Progenitor cell of endocrine pancreas (in vitro differentiated cells): ENCODE data around the gene RBM12. TPM values are rescaled to one million over a fixed set of nuclear protein-coding genes. Genes with fewer than 3 reads are reported as not detected.
A peak's percentile ranks its signal among the peaks of the same experiment; 100 is the strongest.

Experiments
- DNase-seq: peaks from one replicate; pipeline ENCODE4 v3.0.0; 2021; ENCODE audit warnings: low spot score; ENCODE audit not compliant: unreplicated experiment
- H3K27ac Mint-ChIP-seq: 2 replicates; pipeline ENCODE4 v1.8.0; 2021; ENCODE audit warnings: mild to moderate bottlenecking, moderate library complexity, mixed read lengths
- H3K27me3 Mint-ChIP-seq: 2 replicates; pipeline ENCODE4 v1.8.0; 2021; ENCODE audit warnings: mixed read lengths
- H3K36me3 Mint-ChIP-seq: 2 replicates; pipeline ENCODE4 v1.8.0; 2022; ENCODE audit warnings: mixed read lengths; ENCODE audit not compliant: insufficient read depth
- H3K4me1 Mint-ChIP-seq: 2 replicates; pipeline ENCODE4 v1.8.0; 2021; ENCODE audit warnings: low read depth, mixed read lengths
- H3K4me3 Mint-ChIP-seq: 2 replicates; pipeline ENCODE4 v1.8.0; 2021; ENCODE audit warnings: low read depth, mild to moderate bottlenecking, moderate library complexity, mixed read lengths
- H3K9me3 Mint-ChIP-seq: 2 replicates; pipeline ENCODE4 v1.8.0; 2021; ENCODE audit warnings: low read depth, mixed read lengths
- total RNA-seq: library from RNA; stranded (reverse); gene quantifications from 2 replicates; pipeline ENCODE4 v1.2.1, GENCODE V29; 2021
- TF ChIP-seq, protein P1 (sequence below): fragments of 200-600 bp; sonication (generic); IDR thresholded peaks from one replicate; pipeline ENCODE4 v1.5.0; 2021; ENCODE audit warnings: antibody characterized with exemption, mild to moderate bottlenecking; ENCODE audit not compliant: unreplicated experiment

Gene RBM12
- total RNA-seq, 1 donor from 2014 or later, result 157 TPM

DNA sequence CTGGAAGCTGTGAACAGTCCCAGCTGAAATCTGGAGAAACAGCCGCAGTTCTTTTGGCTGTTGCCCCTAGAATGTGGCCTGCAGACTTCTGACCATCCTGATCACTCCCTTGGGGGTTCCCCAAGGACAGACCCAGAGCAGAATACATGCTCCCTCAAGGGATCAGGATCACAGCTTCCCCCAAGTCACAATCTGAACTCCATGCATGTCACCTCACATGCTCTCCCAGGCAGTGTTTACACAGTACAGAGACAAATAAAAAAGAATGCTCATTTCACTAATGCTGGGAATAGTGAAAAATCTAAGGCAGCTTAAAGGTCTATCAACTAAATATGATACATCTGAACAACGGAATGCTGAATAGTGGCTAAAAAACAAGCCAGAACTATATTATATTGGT is 28.6 kb downstream of the RBM12 start:
- no peak overlapping the region for H3K4me3 Mint-ChIP-seq
- H3K27me3 Mint-ChIP-seq, result no peaks in the 10 kb centered on the region
- H3K36me3 Mint-ChIP-seq, result peaks cover 3% of the 10 kb centered on the region
- TF ChIP-seq, protein P1, sequence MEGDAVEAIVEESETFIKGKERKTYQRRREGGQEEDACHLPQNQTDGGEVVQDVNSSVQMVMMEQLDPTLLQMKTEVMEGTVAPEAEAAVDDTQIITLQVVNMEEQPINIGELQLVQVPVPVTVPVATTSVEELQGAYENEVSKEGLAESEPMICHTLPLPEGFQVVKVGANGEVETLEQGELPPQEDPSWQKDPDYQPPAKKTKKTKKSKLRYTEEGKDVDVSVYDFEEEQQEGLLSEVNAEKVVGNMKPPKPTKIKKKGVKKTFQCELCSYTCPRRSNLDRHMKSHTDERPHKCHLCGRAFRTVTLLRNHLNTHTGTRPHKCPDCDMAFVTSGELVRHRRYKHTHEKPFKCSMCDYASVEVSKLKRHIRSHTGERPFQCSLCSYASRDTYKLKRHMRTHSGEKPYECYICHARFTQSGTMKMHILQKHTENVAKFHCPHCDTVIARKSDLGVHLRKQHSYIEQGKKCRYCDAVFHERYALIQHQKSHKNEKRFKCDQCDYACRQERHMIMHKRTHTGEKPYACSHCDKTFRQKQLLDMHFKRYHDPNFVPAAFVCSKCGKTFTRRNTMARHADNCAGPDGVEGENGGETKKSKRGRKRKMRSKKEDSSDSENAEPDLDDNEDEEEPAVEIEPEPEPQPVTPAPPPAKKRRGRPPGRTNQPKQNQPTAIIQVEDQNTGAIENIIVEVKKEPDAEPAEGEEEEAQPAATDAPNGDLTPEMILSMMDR, result no peak
- H3K9me3 Mint-ChIP-seq, result no peaks in the 10 kb centered on the region
- H3K27ac Mint-ChIP-seq, result peak overlapping the region; percentile 51
- peaks cover 13% of the 10 kb centered on the region for H3K4me1 Mint-ChIP-seq
- no peak for DNase-seq

DNA sequence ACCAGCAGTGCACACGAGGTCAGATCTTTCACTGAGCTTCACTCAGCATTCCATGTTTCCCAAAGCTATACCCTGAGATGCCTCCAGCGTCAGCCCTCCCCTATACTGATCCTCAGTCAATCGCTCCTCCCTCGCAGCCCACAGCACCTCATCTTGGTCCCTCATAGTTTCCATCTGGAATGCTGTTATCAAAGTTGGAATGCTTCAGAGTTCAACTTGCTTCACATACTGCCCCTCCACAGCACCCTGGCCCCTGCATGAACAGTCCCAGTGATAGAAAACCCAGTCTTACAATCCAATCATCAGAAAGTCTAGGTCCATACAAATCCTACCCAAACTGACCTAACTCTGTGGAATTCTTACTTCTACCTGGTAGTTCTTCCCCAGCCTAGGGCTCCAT is 29.0 kb downstream of the RBM12 start:
- Mint-ChIP-seq H3K9me3 (no peaks in the 10 kb centered on the region), H3K27ac (peak overlapping the region; percentile 51), H3K4me3 (no peak overlapping the region), H3K27me3 (no peaks in the 10 kb centered on the region), H3K36me3 (peaks cover 3% of the 10 kb centered on the region), H3K4me1 (peaks cover 13% of the 10 kb centered on the region)
- TF ChIP-seq, protein P1, result no peak
- no peak for DNase-seq

DNA sequence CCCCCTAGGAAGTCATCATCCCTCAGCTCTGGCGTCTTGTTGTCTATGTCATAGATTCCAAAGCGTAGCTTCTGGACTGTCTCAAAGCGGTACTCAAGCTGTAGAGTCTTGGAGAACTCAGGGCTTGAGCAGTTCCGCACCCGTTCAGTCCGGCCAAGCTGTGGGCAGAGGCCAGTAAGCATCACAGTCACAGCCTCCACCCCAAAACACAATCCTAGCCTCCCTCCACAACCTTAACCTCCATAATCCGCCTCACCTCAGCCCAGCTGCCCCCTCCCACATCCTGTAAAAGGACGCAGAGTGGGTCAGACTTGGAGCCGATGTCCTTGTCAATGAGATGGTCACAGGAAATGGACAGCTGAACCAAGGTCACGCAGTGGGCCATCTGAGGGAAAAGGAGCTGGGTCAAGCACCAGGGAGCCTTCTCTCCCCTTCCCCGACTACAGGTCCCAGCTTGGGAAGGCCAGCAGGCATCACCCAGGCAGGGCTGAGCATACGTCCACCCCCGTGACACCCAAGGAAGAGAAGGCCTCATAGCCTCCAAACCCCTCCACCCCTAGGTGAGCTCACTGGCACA is 32.1 kb downstream of the RBM12 start:
- peak overlapping the region; percentile 44 for H3K27ac Mint-ChIP-seq
- TF ChIP-seq, protein P1, result no peak
- no peaks in the 10 kb centered on the region for H3K9me3 Mint-ChIP-seq
- peaks cover 12% of the 10 kb centered on the region for H3K36me3 Mint-ChIP-seq
- no peak overlapping the region for H3K4me3 Mint-ChIP-seq
- H3K4me1 Mint-ChIP-seq, result peaks cover 13% of the 10 kb centered on the region
- no peak for DNase-seq
- no peaks in the 10 kb centered on the region for H3K27me3 Mint-ChIP-seq

DNA sequence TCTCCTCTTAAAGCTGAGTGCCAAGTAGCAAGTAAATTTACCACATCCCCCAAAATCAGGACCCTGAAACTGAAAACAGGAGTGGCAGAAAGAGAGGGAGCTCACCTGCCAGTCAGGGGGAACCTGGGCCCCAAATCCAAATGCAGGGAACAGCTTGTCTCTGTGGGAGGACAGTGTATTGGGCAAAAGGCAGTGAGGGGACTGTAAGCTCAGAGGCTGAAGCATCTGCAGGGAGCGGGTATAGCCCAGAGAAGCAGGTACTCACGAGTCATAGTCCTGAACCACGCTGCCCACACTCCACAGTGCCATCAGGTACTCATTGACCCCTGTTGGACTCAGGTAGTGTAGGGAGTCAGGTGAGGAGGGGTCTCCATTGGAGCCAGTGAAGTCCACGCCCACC is 34.1 kb downstream of the RBM12 start:
- H3K36me3 Mint-ChIP-seq, result peaks cover 22% of the 10 kb centered on the region
- H3K4me1 Mint-ChIP-seq, result peaks cover 4% of the 10 kb centered on the region
- no peaks in the 10 kb centered on the region for H3K9me3 Mint-ChIP-seq
- no peak for DNase-seq
- H3K27ac Mint-ChIP-seq, result no peak overlapping the region
- no peaks in the 10 kb centered on the region for H3K27me3 Mint-ChIP-seq
- TF ChIP-seq, protein P1, result no peak
- H3K4me3 Mint-ChIP-seq, result no peak overlapping the region

DNA sequence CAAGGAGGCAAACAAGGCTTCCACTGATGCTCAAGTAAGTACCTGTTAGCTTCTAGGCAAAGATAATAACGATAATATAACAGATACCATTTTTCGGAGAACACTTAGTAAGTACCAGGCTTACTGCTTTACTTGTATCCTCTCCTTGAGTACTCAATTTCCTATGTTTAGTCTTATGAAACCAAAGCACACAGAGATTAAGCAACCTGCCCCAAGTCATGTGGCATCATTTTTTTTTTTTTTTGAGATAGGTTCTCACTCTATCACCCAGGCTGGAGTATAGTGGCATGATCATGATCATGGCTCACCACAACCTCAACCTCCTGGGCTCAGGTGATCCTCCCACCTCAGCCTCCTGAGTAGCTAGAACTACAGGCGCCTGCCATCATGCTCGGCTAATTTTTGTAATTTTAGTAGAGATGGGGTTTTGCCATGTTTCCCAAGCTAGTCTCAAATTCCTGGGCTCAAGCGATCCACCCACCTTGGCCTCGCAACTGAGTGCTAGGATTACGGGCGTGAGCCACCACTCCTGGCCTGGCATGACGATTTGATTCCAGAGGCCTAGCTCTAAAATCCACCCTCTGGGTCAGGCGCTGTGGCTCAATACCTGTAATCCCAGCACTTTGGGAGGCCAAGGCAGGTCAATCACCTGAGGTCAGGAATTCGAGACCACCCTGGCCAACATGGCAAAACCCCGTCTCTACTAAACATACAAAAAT is 35.1 kb downstream of the RBM12 start:
- no peak for DNase-seq
- no peaks in the 10 kb centered on the region for H3K4me1 Mint-ChIP-seq
- H3K36me3 Mint-ChIP-seq, result peaks cover 25% of the 10 kb centered on the region

More for the DNA sequence above, 35.1 kb downstream of the RBM12 start:
- Mint-ChIP-seq H3K27me3 (no peaks in the 10 kb centered on the region), H3K9me3 (no peaks in the 10 kb centered on the region), H3K27ac (peak overlapping the region; percentile 69), H3K4me3 (no peak overlapping the region)
- TF ChIP-seq, protein P1, result no peak
